Activated CD4-positive, alpha-beta T cell treated with anti-CD3 and anti-CD28 coated beads for 4 hours (primary cell): Measurements from ENCODE around the gene ORC6.
A peak's percentile ranks its signal among the peaks of the same experiment; 100 is the strongest.
"Not testable (repeated sequence)": the region's sequence is repeated elsewhere in the genome, so short reads cannot be mapped to it uniquely, and the experiment has no call there.

Source experiments
- DNase-seq, 2 donors: peaks; one replicate each; pipeline ENCODE4 v3.0.0-alpha.2; 2020

The ORC6 gene, protein sequence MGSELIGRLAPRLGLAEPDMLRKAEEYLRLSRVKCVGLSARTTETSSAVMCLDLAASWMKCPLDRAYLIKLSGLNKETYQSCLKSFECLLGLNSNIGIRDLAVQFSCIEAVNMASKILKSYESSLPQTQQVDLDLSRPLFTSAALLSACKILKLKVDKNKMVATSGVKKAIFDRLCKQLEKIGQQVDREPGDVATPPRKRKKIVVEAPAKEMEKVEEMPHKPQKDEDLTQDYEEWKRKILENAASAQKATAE

DNA sequence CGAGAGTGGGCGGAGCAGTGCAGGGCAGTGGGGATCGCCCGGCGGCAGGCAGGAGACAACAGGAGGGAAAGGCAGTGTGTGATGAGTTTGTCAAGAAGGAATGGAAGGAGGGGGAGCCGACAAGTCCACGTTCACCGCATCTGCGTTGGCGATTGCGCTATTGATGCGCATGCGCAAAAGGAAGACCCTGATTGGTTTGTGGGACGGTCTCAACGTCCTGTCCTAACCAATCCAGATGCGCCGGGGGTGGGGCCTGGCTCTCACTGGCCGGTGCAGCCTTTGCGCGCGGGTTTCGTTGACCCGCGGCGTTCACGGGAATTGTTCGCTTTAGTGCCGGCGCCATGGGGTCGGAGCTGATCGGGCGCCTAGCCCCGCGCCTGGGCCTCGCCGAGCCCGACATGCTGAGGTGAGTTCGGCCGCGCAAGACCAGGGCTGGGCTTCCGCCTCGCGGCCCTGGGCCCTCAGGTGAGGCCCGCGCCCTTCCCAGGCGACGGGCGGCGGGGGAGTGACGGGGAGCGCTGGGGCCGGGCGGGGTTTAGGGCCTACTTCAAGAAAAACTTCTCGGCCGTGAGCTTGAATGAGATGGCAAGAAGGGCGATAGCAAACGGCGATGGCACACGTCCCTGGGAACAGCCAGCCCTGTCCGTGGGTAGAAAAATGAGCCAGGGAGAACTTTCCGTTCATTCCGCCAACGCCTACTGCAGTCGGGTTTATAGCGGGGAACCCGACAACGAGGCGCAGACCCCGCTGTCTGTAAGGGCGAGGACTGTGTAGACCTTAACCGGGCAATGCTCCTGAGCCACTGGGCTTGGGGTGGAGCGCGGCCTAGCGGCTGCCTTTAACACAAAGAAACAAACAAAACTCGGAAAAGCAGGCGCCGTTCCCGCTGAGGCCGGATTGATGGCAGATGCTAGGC is at the start of gene ORC6:
Gene ORC6 (plus strand): TSS at position 295 of the 916 bp plus-strand sequence. CDS start 47 bp downstream, at position 342.
- peak; percentile 96 to 99 for DNase-seq

DNA sequence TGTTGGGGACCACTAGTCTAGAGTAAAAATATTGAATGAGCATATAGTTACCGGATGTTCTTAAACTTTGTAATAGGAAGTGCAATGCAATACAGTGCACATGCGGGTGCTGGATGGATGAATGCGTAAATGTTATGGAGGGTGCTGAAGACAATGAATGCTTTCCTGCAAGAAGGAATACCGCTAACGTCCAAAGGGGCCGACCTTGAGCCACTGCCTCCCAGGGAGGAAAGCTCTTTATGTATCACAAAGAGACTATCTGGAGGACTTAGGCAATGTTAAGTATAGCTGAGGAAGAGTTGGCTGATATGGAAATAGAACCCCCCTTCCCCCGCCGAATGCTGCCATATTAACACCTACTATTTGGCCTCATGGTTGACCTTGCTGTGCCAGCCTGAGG is 40.8 kb upstream of the ORC6 start:
- DNase-seq = no peak

- no peak for DNase-seq
Measured at GRCh38 chr16:46649588-46650253, 39.7 kb upstream of the ORC6 start.

DNA sequence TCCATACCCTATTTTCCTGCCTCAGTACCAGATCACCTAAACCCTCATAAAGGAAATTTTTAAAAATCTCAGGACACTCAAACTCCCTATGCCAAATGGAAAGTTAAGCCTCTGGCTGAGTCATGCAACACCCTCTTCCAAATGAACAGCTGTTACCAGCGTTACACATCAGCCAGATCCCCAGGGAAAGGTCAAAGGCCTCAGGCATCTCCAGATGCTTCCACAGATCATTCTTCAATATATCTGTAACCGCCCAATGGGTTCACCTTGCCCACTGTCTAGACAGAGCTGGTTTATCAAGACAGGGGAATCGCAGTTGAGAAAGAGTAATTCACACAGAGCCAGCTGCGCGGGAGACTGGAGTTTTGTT is 39.2 kb upstream of the ORC6 start:
- DNase-seq = no peak

- no peak for DNase-seq
Measured at GRCh38 chr16:46651305-46651704, 38.2 kb upstream of the ORC6 start.

DNA sequence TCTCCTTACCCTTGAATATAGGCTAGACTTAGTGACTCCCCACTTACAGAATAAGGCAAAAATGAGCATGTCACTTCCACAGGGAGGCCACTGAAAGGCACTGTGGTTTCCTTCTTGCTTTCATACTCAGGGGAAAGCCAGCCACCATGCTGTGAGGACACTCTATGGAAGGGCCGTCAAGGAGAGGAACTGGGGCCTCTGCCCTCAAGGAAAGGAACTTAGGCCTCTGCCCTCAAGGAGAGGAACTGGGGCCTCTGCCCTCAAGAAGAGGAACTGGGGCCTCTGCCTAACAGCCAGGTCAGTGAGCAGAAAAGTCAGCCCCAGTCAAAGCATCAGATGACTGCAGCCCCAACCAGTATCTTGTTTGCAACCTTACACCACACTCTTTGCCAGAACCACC is 30.5 kb upstream of the ORC6 start:
- no peak for DNase-seq

- DNase-seq = no peak
Measured at GRCh38 chr16:46662123-46662522, 27.3 kb upstream of the ORC6 start.

DNA sequence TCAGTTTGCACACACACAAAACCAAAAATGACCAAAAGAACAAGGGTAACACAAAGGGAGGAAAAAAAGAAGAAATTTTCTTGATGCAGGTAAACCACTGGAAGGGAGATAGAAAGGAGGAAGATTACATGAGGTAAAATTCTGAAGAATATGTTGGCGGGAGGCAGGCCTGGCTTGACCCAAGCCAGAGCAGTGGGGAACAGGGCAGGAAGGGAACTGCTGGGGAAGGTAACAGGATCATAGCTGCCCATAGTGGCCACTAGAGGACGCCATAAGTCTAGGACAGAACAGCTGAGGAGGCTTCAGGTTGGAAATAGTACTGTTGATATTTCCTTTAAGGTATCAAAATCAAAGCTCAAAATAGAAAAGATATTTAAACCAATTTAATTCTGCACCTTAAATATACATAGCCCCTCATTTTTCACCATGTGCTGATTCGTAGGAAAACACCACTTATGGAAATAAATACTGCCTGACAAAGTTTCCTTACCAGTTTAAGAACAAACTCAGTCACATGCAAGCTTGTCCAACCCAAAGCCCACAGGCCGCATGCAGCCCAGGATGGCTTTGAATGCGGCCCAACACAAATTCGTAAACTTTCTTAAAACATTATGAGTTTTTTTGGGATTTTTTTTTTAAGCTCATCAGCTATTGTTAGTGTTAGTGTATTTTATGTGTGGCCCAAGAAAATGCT is 16.0 kb upstream of the ORC6 start:
- DNase-seq = peak; percentile 22 to 23

GRCh38 chr16:46677943-46678342 is 11.5 kb upstream of the ORC6 start:
- not testable (repeated sequence) for DNase-seq

DNA sequence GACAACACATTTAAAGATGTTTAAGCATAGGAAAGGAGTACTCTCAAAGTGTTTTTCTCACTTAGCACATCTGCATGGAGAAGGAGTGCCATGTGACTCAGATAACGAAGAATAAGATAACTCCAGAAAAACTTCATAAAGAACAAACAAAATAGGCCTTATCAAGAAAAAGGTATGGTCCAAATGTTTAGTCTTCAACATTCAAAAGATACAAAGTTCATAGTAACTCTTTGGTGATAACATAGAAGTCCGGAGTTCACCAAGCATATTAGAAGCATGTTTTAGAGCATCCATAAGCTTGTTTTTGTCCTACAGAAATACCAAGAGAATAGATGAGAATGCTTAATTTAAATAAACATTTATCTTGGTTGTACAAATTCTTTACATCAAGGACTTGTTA is 7.6 kb upstream of the ORC6 start:
- DNase-seq = not testable (repeated sequence)

- DNase-seq = no peak
Measured at GRCh38 chr16:46686815-46687473, 2.5 kb upstream of the ORC6 start.

- no peak for DNase-seq
Measured at GRCh38 chr16:46687486-46687885, 2.0 kb upstream of the ORC6 start.

DNA sequence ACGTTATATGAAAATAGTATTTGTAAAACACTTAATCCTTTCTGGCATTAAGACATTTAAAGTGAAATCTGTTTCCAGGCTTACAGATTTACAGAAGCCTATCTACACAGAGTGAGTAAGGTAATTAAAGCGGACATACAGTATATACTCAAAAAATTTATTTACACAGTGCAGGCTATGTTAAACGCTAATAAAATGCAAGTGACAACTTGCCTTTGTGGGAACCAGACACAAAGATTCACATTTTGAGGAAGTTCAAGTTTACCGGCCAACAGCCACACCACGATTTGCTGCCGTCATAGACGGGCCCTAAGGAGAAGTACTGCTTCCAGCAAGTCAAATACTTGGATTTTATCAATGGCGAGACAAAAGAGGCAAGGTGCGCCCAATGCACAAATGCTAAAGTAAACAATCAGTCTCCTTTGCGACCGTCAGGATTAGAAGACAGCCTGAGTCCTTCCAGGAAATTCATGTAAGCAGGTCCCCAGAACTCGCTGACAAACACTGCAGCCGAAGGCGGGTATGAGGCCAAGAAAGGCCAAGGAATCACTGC is 1.3 kb upstream of the ORC6 start:
- DNase-seq = no peak

DNA sequence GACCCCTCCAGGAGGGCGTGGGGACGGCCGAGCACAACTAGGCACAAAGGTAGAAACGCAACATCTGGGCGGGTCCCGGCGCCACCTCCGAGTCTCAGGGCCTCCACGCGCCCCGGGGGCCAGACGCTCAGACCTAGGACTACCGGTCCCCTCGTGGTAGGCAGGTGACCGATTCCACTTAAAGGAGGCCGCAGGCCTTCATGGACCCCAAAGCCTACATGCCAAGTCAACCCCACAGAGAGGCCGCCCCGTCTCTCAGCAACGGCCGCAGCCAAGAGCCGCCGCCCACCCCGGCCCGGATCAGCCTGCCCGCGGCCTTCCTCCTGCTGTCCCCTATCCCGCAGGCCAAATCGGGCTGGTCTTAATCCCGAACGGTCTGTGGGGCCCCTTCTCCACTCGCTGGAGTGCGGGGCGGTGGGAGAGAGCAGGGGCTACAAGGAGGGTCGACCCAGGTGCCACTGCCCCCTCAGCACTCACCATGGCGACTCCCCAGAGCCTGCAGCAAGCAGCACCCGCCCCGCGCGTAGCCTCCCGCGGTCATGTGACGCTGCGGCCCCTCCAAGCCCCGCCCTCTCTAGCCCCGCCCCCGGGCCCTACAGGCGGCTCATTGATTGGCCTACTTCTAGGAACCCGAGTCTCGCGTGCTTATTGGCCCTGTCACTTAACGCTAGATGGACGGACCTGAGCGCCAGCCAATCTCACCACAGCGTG is 650 bp upstream of the ORC6 start, which contains the start of gene VPS35:
Gene VPS35 (minus strand): TSS at position 525 of the 711 bp plus-strand sequence. CDS start 45 bp downstream, at position 480.
- DNase-seq = peak; percentile 99 to 100

- DNase-seq = no peak
Measured at GRCh38 chr16:46690281-46691178, 1.1 kb downstream of the ORC6 start.

- DNase-seq = no peak
Measured at GRCh38 chr16:46691726-46692125, 2.3 kb downstream of the ORC6 start.

DNA sequence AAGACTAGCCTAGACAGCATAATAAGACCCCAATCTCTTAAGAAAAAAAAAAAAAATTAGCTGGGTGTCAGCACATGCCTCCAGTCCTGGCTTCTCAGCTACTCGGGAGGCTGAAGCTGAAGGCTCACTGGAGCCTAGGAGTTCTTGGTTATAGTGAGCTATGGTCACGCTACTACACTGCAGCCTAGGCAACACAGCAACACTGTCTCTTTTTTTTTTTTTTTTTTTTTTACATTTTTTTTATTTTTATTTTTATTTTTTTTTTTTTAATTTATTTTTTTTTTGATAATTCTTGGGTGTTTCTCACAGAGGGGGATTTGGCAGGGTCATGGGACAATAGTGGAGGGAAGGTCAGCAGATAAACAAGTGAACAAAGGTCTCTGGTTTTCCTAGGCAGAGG is 4.1 kb downstream of the ORC6 start:
- no peak for DNase-seq

GRCh38 chr16:46695937-46696336 is 6.5 kb downstream of the ORC6 start:
- no peak for DNase-seq

GRCh38 chr16:46696957-46697356 is 7.5 kb downstream of the ORC6 start:
- no peak for DNase-seq

GRCh38 chr16:46700048-46700447 is 10.6 kb downstream of the ORC6 start:
- no peak for DNase-seq
